Mesendoderm (in vitro differentiated cells): Measurements from ENCODE around the gene CD46.

Experiments
- DNase-seq: peaks from one replicate; pipeline ENCODE4 v3.0.0; 2013
- H2AK5ac ChIP-seq: 2 replicates; pipeline ENCODE4 v1.6.1; 2013; ENCODE audit warnings: low read length, inconsistent platforms
- H2BK120ac ChIP-seq: 2 replicates; pipeline ENCODE4 v1.6.1; 2013; ENCODE audit warnings: low read depth, mild to moderate bottlenecking, low read length, moderate library complexity, mixed read lengths
- H2BK15ac ChIP-seq: replicated peaks from 2 replicates; pipeline ENCODE4 v1.6.1; 2013; ENCODE audit warnings: low read depth, mild to moderate bottlenecking, moderate library complexity
- H2BK5ac ChIP-seq: 2 replicates; pipeline ENCODE4 v1.6.1; 2013; ENCODE audit warnings: low read length, inconsistent platforms
- H3K18ac ChIP-seq: 2 replicates; pipeline ENCODE4 v1.6.1; 2013; ENCODE audit warnings: mild to moderate bottlenecking, low read length, mixed read lengths
- H3K23ac ChIP-seq: one replicate; pipeline ENCODE4 v1.6.1; 2013; ENCODE audit warnings: low read length
- H3K27ac ChIP-seq: 2 replicates; pipeline ENCODE4 v1.5.1; 2013; ENCODE audit warnings: low read depth, mild to moderate bottlenecking, inconsistent platforms, low read length, moderate library complexity
- H3K27me3 ChIP-seq: 2 replicates; pipeline ENCODE4 v1.6.1; 2013; ENCODE audit warnings: low read length, control low read depth, mild to moderate bottlenecking, inconsistent platforms; ENCODE audit not compliant: insufficient read depth, poor library complexity
- H3K36me3 ChIP-seq: 2 replicates; pipeline ENCODE4 v1.6.1; 2013; ENCODE audit warnings: low read length, inconsistent platforms; ENCODE audit not compliant: control insufficient read depth, insufficient read depth
- H3K4ac ChIP-seq: one replicate; pipeline ENCODE4 v1.6.1; 2013; ENCODE audit warnings: low read depth, mild to moderate bottlenecking, low read length, moderate library complexity
- H3K4me1 ChIP-seq: 2 replicates; pipeline ENCODE4 v1.6.1; 2013; ENCODE audit warnings: low read depth, low read length, inconsistent platforms; ENCODE audit not compliant: control insufficient read depth
- H3K4me2 ChIP-seq: 2 replicates; pipeline ENCODE4 v1.6.1; 2013; ENCODE audit warnings: low read length
- H3K4me3 ChIP-seq: 2 replicates; pipeline ENCODE4 v1.5.1; 2013; ENCODE audit warnings: mild to moderate bottlenecking, low read length
- H3K56ac ChIP-seq: one replicate; pipeline ENCODE4 v1.6.1; 2013; ENCODE audit warnings: low read length
- H3K79me1 ChIP-seq: 2 replicates; pipeline ENCODE4 v1.6.1; 2013; ENCODE audit warnings: low read length, inconsistent platforms
- H3K79me2 ChIP-seq: 2 replicates; pipeline ENCODE4 v1.6.1; 2013; ENCODE audit warnings: mild to moderate bottlenecking, low read length; ENCODE audit not compliant: control insufficient read depth, insufficient read depth
- H3K9ac ChIP-seq: 2 replicates; pipeline ENCODE4 v1.6.1; 2013; ENCODE audit warnings: low read length, inconsistent platforms
- H4K5ac ChIP-seq: one replicate; pipeline ENCODE4 v1.6.1; 2013; ENCODE audit warnings: low read length
- H4K8ac ChIP-seq: one replicate; pipeline ENCODE4 v1.6.1; 2013; ENCODE audit warnings: low read depth, mild to moderate bottlenecking, control low read depth, low read length, moderate library complexity
- WGBS: extraction: QIAGEN DNeasy Blood & Tissue Kit; methylation state at CpG from one replicate; pipeline ENCODE4 v1.1.7; 2013; ENCODE audit warnings: low lambda C conversion rate, missing lambda C conversion rate; ENCODE audit not compliant: insufficient coverage; ENCODE audit errors: extremely low coverage; 5-methylcytosine and 5-hydroxymethylcytosine counted together

Gene CD46

GRCh38 chr1:207814469-207814868 is 62.6 kb downstream of the CD46 start:
- DNase-seq = no peak
- H3K4me2 ChIP-seq = no peak overlapping the region
- no peak overlapping the region for H3K56ac ChIP-seq
- H3K4me3 ChIP-seq = no peak overlapping the region
- H3K79me1 ChIP-seq = no peaks in the 10 kb centered on the region
- no peaks in the 10 kb centered on the region for H3K79me2 ChIP-seq
- H4K5ac ChIP-seq = no peak overlapping the region
- H3K27ac ChIP-seq = no peak overlapping the region
- no peak overlapping the region for H2BK15ac ChIP-seq
- H4K8ac ChIP-seq = no peak overlapping the region
- no peaks in the 10 kb centered on the region for H3K36me3 ChIP-seq
- no peaks in the 10 kb centered on the region for H3K4me1 ChIP-seq
- no peak overlapping the region for H3K9ac ChIP-seq
- H3K18ac ChIP-seq = no peak overlapping the region
- no peak overlapping the region for H2BK120ac ChIP-seq
- WGBS = no CpG with 5 or more reads among the region's 4 CpGs
- H3K23ac ChIP-seq = no peak overlapping the region
- no peak overlapping the region for H3K4ac ChIP-seq
- no peak overlapping the region for H2AK5ac ChIP-seq
- H3K27me3 ChIP-seq = no peaks in the 10 kb centered on the region
- H2BK5ac ChIP-seq = no peak overlapping the region

- H3K27ac ChIP-seq = no peak overlapping the region
- no peak overlapping the region for H2BK5ac ChIP-seq
- no peak overlapping the region for H3K4me3 ChIP-seq
- H2BK120ac ChIP-seq = no peak overlapping the region
- no peak overlapping the region for H3K23ac ChIP-seq
- H3K56ac ChIP-seq = no peak overlapping the region
- H3K36me3 ChIP-seq = no peaks in the 10 kb centered on the region
- H2BK15ac ChIP-seq = no peak overlapping the region
- no peak overlapping the region for H3K4me2 ChIP-seq
- no peaks in the 10 kb centered on the region for H3K79me2 ChIP-seq
- no peak overlapping the region for H4K8ac ChIP-seq
- no peaks in the 10 kb centered on the region for H3K4me1 ChIP-seq
- no peaks in the 10 kb centered on the region for H3K27me3 ChIP-seq
- DNase-seq = no peak
- H3K18ac ChIP-seq = no peak overlapping the region
- H3K9ac ChIP-seq = no peak overlapping the region
- H3K79me1 ChIP-seq = no peaks in the 10 kb centered on the region
- no peak overlapping the region for H3K4ac ChIP-seq
- no CpG with 5 or more reads among the region's 8 CpGs for WGBS
- no peak overlapping the region for H4K5ac ChIP-seq
- H2AK5ac ChIP-seq = no peak overlapping the region
Measured at GRCh38 chr1:207815466-207815865, 63.6 kb downstream of the CD46 start.

- Histone ChIP-seq H3K27me3 (no peaks in the 10 kb centered on the region), H2BK5ac (no peak overlapping the region), H2AK5ac (no peak overlapping the region), H3K4me1 (no peaks in the 10 kb centered on the region), H3K56ac (no peak overlapping the region), H3K4me2 (no peak overlapping the region), H3K23ac (no peak overlapping the region), H2BK120ac (no peak overlapping the region), H3K27ac (no peak overlapping the region), H3K4ac (no peak overlapping the region), H4K5ac (no peak overlapping the region), H3K36me3 (no peaks in the 10 kb centered on the region), H3K79me2 (no peaks in the 10 kb centered on the region), H3K18ac (no peak overlapping the region), H2BK15ac (no peak overlapping the region), H3K79me1 (no peaks in the 10 kb centered on the region), H3K9ac (no peak overlapping the region), H4K8ac (no peak overlapping the region), H3K4me3 (no peak overlapping the region)
- no CpG with 5 or more reads among the region's 2 CpGs for WGBS
- no peak for DNase-seq
Measured at GRCh38 chr1:207815913-207816291, 64.0 kb downstream of the CD46 start.

GRCh38 chr1:207817166-207817565 is 65.3 kb downstream of the CD46 start:
- Histone ChIP-seq H4K5ac (no peak overlapping the region), H3K36me3 (no peaks in the 10 kb centered on the region), H3K27me3 (no peaks in the 10 kb centered on the region), H3K9ac (no peak overlapping the region), H2BK120ac (no peak overlapping the region), H2BK5ac (no peak overlapping the region), H3K4me3 (no peak overlapping the region), H2AK5ac (no peak overlapping the region), H3K79me2 (no peaks in the 10 kb centered on the region), H3K4me2 (no peak overlapping the region), H2BK15ac (no peak overlapping the region), H4K8ac (no peak overlapping the region), H3K4me1 (no peaks in the 10 kb centered on the region), H3K18ac (no peak overlapping the region), H3K23ac (no peak overlapping the region), H3K79me1 (no peaks in the 10 kb centered on the region), H3K4ac (no peak overlapping the region), H3K56ac (no peak overlapping the region), H3K27ac (no peak overlapping the region)
- DNase-seq = no peak
- no CpG with 5 or more reads among the region's 7 CpGs for WGBS

- WGBS = no CpG with 5 or more reads among the region's 48 CpGs
- Histone ChIP-seq H4K8ac (no peak overlapping the region), H2BK120ac (no peak overlapping the region), H3K27ac (no peak overlapping the region), H2AK5ac (no peak overlapping the region), H2BK15ac (no peak overlapping the region), H3K23ac (no peak overlapping the region), H3K18ac (no peak overlapping the region), H3K4me1 (no peaks in the 10 kb centered on the region), H2BK5ac (no peak overlapping the region), H3K9ac (no peak overlapping the region), H3K79me2 (no peaks in the 10 kb centered on the region), H4K5ac (no peak overlapping the region), H3K56ac (no peak overlapping the region), H3K79me1 (no peaks in the 10 kb centered on the region), H3K4ac (no peak overlapping the region), H3K4me2 (no peak overlapping the region), H3K4me3 (no peak overlapping the region), H3K27me3 (no peaks in the 10 kb centered on the region), H3K36me3 (no peaks in the 10 kb centered on the region)
- DNase-seq = no peak
Measured at GRCh38 chr1:207817778-207818751, 66.2 kb downstream of the CD46 start.
